ENCODE measurements around the gene SAMD4B.

Gene SAMD4B

GRCh38 chr19:39410017-39410830 is 68.0 kb downstream of the SAMD4B start:
- peak; percentile 78 for DNase-seq

- no peak for DNase-seq
Measured at GRCh38 chr19:39410831-39411080, 68.5 kb downstream of the SAMD4B start.

- DNase-seq: no peak
Measured at GRCh38 chr19:39411081-39411831, 69.0 kb downstream of the SAMD4B start.

GRCh38 chr19:39411832-39412099 is 69.5 kb downstream of the SAMD4B start:
- DNase-seq: no peak

GRCh38 chr19:39412100-39412866 is 70.1 kb downstream of the SAMD4B start, which contains the start of gene PLEKHG2:
TSS of gene PLEKHG2 (plus strand) at chr19:39412669. CDS start at chr19:39414087, 1,418 bp downstream.
- DNase-seq: peak; percentile 85

GRCh38 chr19:39412867-39413271 is 70.6 kb downstream of the SAMD4B start:
- no peak for DNase-seq

- peak; percentile 35 for DNase-seq
Measured at GRCh38 chr19:39413272-39413910, 71.2 kb downstream of the SAMD4B start.

GRCh38 chr19:39413911-39414608 is 71.8 kb downstream of the SAMD4B start:
- no peak for DNase-seq

- DNase-seq: no peak
Measured at GRCh38 chr19:39415111-39416046, 73.2 kb downstream of the SAMD4B start.

GRCh38 chr19:39416152-39417120 is 74.2 kb downstream of the SAMD4B start:
- no peak for DNase-seq

GRCh38 chr19:39417463-39418181 is 75.4 kb downstream of the SAMD4B start:
- DNase-seq: no peak

- no peak for DNase-seq
Measured at GRCh38 chr19:39419003-39419402, 76.8 kb downstream of the SAMD4B start.

- no peak for DNase-seq
Measured at GRCh38 chr19:39420769-39421168, 78.5 kb downstream of the SAMD4B start.

- no peak for DNase-seq
Measured at GRCh38 chr19:39422020-39422419, 79.8 kb downstream of the SAMD4B start.

- no peak for DNase-seq
Measured at GRCh38 chr19:39423258-39424086, 81.3 kb downstream of the SAMD4B start.

GRCh38 chr19:39424934-39425333 is 82.7 kb downstream of the SAMD4B start:
- DNase-seq: no peak

GRCh38 chr19:39425744-39426143 is 83.5 kb downstream of the SAMD4B start:
- DNase-seq: no peak

- DNase-seq: no peak
Measured at GRCh38 chr19:39426170-39426569, 83.9 kb downstream of the SAMD4B start.

GRCh38 chr19:39427707-39428106 is 85.5 kb downstream of the SAMD4B start:
- no peak for DNase-seq
